Kidney tubule cell (primary cell): ENCODE results near the gene MAD1L1.
"Not testable (repeated sequence)": the region's sequence is repeated elsewhere in the genome, so short reads cannot be mapped to it uniquely, and the experiment has no call there.

Source experiments
- DNase-seq: peaks from one replicate; pipeline ENCODE4 v3.0.0-alpha.2; 2018; ENCODE audit warnings: low spot score

The MAD1L1 gene

GRCh38 chr7:1987591-1988532, 244.9 kb downstream of the MAD1L1 start:
- DNase-seq = no peak

GRCh38 chr7:1987084-1987535, 245.6 kb downstream of the MAD1L1 start:
- DNase-seq = no peak

GRCh38 chr7:1986366-1987083, 246.2 kb downstream of the MAD1L1 start:
- no peak for DNase-seq

- no peak for DNase-seq
Observed at GRCh38 chr7:1985936-1986335, 246.8 kb downstream of the MAD1L1 start.

- DNase-seq = no peak
Observed at GRCh38 chr7:1985042-1985441, 247.7 kb downstream of the MAD1L1 start.

- DNase-seq = no peak
Observed at GRCh38 chr7:1981878-1982230, 250.9 kb downstream of the MAD1L1 start.

GRCh38 chr7:1981201-1981877, 251.4 kb downstream of the MAD1L1 start:
- no peak for DNase-seq

GRCh38 chr7:1979591-1980560, 252.9 kb downstream of the MAD1L1 start:
- no peak for DNase-seq

- no peak for DNase-seq
Observed at GRCh38 chr7:1978656-1979590, 253.8 kb downstream of the MAD1L1 start.

GRCh38 chr7:1977876-1978441, 254.8 kb downstream of the MAD1L1 start:
- DNase-seq = no peak

- no peak for DNase-seq
Observed at GRCh38 chr7:1977059-1977875, 255.5 kb downstream of the MAD1L1 start.

- not testable (repeated sequence) for DNase-seq
Observed at GRCh38 chr7:1976521-1976920, 256.2 kb downstream of the MAD1L1 start.

- no peak for DNase-seq
Observed at GRCh38 chr7:1975581-1975980, 257.2 kb downstream of the MAD1L1 start.

- no peak for DNase-seq
Observed at GRCh38 chr7:1975179-1975578, 257.6 kb downstream of the MAD1L1 start.

GRCh38 chr7:1974290-1975101, 258.2 kb downstream of the MAD1L1 start:
- DNase-seq = no peak

GRCh38 chr7:1973321-1974251, 259.2 kb downstream of the MAD1L1 start:
- DNase-seq = no peak

- no peak for DNase-seq
Observed at GRCh38 chr7:1972744-1973143, 260.0 kb downstream of the MAD1L1 start.
